Activated T-cell treated with anti-CD3 and anti-CD28 coated beads for 48 hours (primary cell): ENCODE data around the gene TRAPPC3.
"Not testable (repeated sequence)": the region's sequence is repeated elsewhere in the genome, so short reads cannot be mapped to it uniquely, and the experiment has no call there.

ENCODE experiments used
- DNase-seq: peaks from one replicate; pipeline ENCODE4 v3.0.0-alpha.2; 2020; ENCODE audit warnings: low read depth

Gene TRAPPC3

DNA sequence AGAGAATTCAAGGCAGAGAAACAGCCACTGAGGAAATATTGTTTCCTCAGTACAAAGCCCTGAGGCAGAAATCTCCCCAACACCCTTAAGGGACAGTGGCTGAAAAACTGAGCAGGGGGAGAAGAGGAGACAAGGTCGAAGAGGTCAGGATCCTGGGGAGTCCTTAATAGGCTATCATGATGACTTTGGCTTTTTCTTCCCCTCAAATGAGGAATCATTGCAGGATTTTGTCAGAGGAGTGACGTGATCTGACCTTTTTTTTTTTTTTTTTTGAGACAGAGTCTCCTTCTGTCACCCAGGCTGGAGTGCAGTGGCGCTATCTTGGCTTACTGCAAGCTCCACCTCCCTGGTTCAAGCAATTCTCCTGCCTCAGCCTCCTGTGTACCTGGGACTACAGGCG, 16.9 kb upstream of the TRAPPC3 start:
- DNase-seq, result no peak

DNA sequence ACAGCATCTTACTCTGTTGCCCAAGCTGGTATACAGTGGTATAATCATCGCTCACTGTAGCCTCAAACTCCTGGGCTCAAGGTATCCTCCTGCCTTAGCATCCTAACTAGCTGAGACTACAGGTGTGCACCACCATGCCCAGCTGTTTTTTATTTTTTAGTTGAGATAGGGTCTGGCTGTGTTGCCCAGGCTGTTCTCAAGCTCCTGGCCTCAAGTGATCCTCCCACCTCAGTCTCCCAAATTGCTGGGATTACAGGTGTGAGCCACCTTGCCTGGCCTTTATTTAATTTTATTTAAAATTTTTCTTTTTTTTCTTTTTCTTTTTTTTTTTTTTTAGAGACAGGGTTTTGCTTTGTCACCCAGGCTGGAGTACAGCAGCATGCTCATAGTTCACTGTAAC, 15.9 kb upstream of the TRAPPC3 start:
- no peak for DNase-seq

GRCh38 chr1:36164361-36164760, 15.1 kb upstream of the TRAPPC3 start:
- no peak for DNase-seq

GRCh38 chr1:36163426-36163825, 14.1 kb upstream of the TRAPPC3 start:
- no peak for DNase-seq

GRCh38 chr1:36162680-36163239, 13.5 kb upstream of the TRAPPC3 start:
- DNase-seq, result no peak

DNA sequence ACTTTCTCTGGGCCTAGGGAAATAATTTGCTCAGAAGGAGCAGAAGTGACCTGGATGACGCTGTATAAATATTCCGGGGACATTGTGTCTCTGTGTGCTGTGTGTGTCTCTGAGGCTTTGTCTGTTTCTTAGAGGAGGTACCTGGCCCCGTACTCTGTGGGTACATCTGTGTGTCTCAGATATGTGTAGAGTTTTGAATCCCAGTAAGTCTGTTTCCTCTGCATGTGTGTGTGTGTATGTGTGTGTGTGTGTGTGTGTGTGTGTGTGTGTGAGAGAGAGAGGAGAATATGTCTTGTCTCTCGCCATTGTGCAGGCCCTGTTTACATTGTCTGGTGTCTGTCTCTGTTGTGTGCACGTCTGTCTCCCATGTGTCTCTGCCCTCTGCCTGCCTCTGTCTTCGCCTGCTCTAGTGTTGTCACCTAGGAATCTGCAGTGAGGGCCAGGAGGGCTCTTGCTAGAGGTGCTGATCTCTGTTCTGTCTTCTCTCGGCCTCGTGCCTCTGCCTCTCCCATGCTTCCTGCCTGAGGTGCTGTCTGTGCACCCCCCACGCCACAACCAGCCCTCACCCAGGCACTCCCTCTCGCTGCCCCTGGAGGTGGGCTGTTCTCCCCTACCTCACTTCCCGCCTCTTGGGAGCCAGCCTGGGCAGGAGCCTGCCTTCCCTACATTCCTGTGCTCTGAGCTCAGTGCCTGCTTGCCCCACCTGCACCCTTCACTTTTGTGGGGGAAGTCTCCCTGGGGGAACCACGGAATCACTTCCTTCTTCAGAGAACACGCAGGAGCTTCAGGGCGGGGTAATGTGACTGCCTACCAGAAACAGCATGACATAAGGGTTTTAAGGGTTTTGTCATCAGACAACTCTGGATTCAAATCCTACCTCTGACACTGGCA, 12.6 kb upstream of the TRAPPC3 start:
- DNase-seq, result no peak

- peak; percentile 73 for DNase-seq
Observed at GRCh38 chr1:36160949-36161485, 11.7 kb upstream of the TRAPPC3 start.

DNA sequence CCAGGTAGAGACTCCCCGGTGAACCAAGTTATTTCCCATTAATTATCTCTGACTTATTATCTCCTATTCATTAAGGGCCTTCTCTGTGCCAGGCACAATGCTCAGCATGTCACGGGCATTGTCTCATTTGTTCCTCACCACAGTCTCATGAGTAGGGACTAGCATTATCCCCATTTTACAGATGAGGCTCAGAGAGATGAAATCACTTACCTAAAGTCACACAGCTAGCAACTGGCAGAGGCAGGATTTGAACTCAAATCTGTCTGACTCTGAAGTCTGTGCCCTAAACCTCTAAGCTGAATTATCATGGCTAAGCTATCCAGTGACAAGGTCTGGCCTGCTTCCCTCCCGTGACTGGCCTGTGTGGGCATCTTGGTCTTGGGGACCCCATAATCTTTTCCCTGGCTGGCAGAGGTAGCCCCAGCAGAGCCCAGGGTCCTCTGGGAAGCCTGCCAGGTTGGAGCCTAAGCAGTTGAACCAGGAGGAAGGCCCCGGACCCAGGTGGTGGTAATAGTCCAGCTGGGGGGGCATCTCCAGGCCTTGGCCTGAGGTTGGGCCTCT, 11.2 kb upstream of the TRAPPC3 start:
- no peak for DNase-seq

- no peak for DNase-seq
Observed at GRCh38 chr1:36159614-36160387, 10.5 kb upstream of the TRAPPC3 start.

- DNase-seq, result not testable (repeated sequence)
Observed at GRCh38 chr1:36158827-36159252, 9.6 kb upstream of the TRAPPC3 start.

GRCh38 chr1:36157973-36158826, 8.9 kb upstream of the TRAPPC3 start:
- DNase-seq, result no peak

DNA sequence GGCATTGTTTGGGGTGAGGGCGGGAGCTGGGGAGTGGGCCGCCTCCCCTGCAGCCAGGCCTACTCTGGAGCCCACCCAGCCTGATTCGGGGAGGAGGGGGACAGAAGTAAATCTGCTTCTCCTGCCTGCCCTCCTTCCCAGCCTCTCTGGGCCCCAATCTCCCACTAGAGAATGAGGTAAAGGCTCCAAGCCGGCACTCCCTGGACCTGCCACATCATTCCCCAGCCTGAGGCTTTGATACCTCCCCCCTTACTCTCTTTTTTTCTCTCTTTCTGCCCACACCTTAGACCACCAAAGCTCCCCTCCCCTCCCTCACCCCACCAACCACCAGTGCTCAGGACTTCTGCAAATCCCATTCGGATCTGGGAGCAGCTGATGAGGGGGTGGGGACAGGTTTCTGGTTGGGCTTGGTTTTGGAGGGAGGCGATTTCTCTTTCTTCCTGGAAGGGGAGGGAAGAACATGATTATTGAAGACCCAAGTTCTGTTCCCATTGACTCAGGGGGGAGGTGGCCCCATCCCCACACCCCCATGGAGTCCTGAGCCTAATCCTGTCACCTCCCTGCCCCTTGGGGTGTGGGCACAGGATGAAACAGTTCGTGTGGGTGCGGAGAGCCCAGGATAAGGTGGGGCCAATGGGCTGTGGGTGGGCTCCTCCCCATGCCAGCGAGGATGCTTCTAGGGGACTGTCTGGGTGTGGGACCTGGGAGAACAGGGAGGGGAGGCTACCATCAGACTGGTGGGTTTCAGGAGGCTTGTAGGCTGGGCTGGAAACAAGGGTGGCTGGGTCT, 8.0 kb upstream of the TRAPPC3 start:
- DNase-seq, result no peak

GRCh38 chr1:36156329-36157114, 7.2 kb upstream of the TRAPPC3 start:
- DNase-seq, result peak; percentile 50

DNA sequence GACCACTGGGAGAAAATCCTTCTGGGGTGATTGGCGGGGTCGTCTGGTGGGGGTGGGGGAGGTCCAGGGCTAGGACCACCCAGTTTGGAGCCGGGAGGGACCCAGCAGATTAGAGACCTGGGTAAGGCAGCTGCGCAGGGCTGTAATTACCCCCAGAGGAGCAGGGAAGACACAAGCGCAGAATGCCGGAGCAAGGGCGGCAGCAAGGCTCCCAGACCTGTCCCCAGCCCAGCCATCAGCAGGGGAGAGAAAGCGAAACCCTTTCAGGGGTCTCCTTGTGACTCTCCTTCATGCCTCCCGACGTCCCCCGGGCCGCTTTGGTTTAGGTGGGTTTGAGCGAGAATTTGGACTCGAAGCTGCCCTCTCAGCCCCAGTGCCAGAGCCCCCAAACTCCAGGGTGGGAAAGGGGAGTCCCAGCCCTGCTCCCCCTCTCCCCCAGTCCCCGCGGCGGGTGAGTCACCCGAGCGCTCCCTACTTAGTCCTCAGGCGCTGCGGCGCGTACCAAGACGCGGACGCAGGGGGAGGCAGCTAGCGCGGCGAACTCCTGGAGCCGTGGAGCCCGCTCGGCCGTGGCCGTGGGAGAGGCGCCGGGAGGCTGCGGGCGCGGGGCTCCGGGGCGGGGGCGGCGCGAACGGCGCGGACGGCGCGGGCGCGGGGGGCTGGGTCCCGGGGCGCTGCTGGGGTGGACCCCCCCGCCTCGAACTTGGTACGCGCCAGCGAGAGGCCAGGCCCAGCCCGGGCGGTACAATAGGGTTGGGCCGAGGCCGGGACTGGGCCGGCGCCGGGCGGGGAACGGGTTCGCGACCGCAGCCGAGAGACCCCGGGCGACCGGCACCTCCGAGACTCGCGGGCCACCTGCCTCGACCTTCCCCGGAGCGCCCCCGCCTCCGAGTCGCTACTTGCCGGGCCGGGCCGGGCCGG, 6.4 kb upstream of the TRAPPC3 start, which contains the start of gene MAP7D1:
MAP7D1 (plus strand) TSS at position 753 of the 921 bp plus-strand sequence. CDS start 258 bp downstream, outside the sequence.
- DNase-seq, result peak; percentile 81

GRCh38 chr1:36154765-36155407, 5.6 kb upstream of the TRAPPC3 start:
- no peak for DNase-seq

- no peak for DNase-seq
Observed at GRCh38 chr1:36154335-36154734, 5.0 kb upstream of the TRAPPC3 start.

DNA sequence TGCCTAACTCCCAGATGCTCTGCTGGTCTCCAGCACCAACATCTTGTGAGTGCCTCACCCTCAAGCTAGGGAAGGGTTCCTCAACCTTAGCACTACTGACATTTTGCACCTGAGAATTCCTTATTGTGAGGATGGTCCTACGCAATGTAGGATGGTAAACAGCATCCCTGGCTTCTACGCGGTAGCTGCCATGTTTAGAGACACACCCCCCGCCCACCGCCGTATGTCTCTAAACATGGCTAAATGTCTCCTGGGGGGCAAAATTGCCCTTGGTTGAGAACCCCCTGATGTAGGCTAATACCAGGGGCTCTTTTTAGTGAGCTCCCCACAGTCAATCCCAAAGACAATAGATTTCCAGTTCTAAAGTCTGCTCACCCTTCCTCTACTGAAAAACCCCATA, 4.2 kb upstream of the TRAPPC3 start:
- no peak for DNase-seq

GRCh38 chr1:36151845-36152203, 2.5 kb upstream of the TRAPPC3 start:
- DNase-seq, result no peak
